DND-41 (cell line): Measurements from ENCODE around the gene TXNDC5.

Source experiments
- ATAC-seq: fragments of 200-7000 bp; cut with Tn5 transposase; 3 replicates; pipeline ENCODE4 v1.9.1; 2021; ENCODE audit warnings: low read depth; ENCODE audit not compliant: insufficient read depth
- DNase-seq: peaks from one replicate; pipeline ENCODE4 v3.0.0-alpha.2; 2020
- H2AFZ ChIP-seq: 2 replicates; pipeline ENCODE4 v1.6.0; 2012; ENCODE audit warnings: low read depth, low read length
- H3K27ac ChIP-seq: 2 replicates; pipeline ENCODE4 v1.5.1; 2012; ENCODE audit warnings: low read length, inconsistent platforms
- H3K27me3 ChIP-seq: fragments of 200-600 bp; sonication (generic); 2 replicates; pipeline ENCODE4 v1.6.0; 2012; ENCODE audit warnings: low read length, mild to moderate bottlenecking, inconsistent platforms; ENCODE audit not compliant: insufficient read depth, poor library complexity
- H3K36me3 ChIP-seq: 2 replicates; pipeline ENCODE4 v1.5.1; 2012; ENCODE audit warnings: low read length, inconsistent platforms; ENCODE audit not compliant: insufficient read depth
- H3K4me1 ChIP-seq: 2 replicates; pipeline ENCODE4 v1.5.1; 2012; ENCODE audit warnings: mild to moderate bottlenecking, low read length; ENCODE audit not compliant: insufficient read depth
- H3K4me2 ChIP-seq: 2 replicates; pipeline ENCODE4 v1.6.0; 2012; ENCODE audit warnings: mild to moderate bottlenecking, moderate library complexity, low read length, inconsistent platforms; ENCODE audit not compliant: insufficient read depth
- H3K4me3 ChIP-seq, 2 experiments: fragments of 200-600 bp in 1 of 2; shearing (Covaris generic) in 1 of 2; 2 replicates each; pipeline ENCODE4 v1.5.1; 2012 to 2016; ENCODE audit warnings: inconsistent platforms in 2 of 2, low read length in 2 of 2, mild to moderate bottlenecking in 2 of 2, low read depth in 1 of 2, moderate library complexity in 1 of 2
- H3K79me2 ChIP-seq: 2 replicates; pipeline ENCODE4 v1.6.0; 2012; ENCODE audit warnings: low read length, inconsistent platforms; ENCODE audit not compliant: insufficient read depth
- H3K9ac ChIP-seq: 2 replicates; pipeline ENCODE4 v1.6.0; 2012; ENCODE audit warnings: low read depth, mild to moderate bottlenecking, inconsistent platforms, low read length, moderate library complexity
- H3K9me3 ChIP-seq: 2 replicates; pipeline ENCODE4 v1.5.1; 2012; ENCODE audit warnings: low read length, moderate library complexity, mild to moderate bottlenecking, inconsistent platforms; ENCODE audit not compliant: insufficient read depth, severe bottlenecking
- H4K20me1 ChIP-seq: 2 replicates; pipeline ENCODE4 v1.6.0; 2012; ENCODE audit warnings: low read length; ENCODE audit not compliant: insufficient read depth
- EZH2 ChIP-seq: IDR thresholded peaks from 3 replicates; pipeline ENCODE4 v1.6.1; 2012; ENCODE audit warnings: borderline replicate concordance, low read depth, mild to moderate bottlenecking, moderate library complexity, low read length, inconsistent platforms; ENCODE audit not compliant: severe bottlenecking
- TF ChIP-seq, protein P1 (sequence below): IDR thresholded peaks from 2 replicates; pipeline ENCODE4 v1.5.1; 2012; ENCODE audit warnings: borderline replicate concordance, low read length, moderate library complexity, mild to moderate bottlenecking; ENCODE audit not compliant: poor library complexity, severe bottlenecking; ENCODE audit errors: extremely low read depth

Gene TXNDC5

DNA sequence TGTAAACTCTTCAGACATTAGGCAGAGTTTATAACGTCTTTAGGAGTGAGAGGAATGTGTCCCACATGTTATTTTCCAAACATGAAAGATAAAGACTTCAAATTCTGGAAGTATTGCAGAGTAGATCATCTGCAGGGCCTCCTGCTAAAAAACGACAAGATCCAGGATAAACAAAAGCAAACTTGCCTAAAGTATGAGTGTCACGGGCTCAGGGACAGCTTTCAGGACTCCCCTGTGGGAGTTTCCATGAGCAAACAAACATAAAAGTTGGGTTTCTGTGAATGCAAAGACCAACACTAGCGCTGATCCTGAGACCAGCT lies 76.9 kb downstream of the TXNDC5 start:
- Histone ChIP-seq H3K4me2 (no peak overlapping the region), H3K4me1 (no peaks in the 10 kb centered on the region), H3K4me3 (no peak overlapping the region), H3K36me3 (no peaks in the 10 kb centered on the region), H3K27me3 (no peaks in the 10 kb centered on the region), H3K27ac (no peak overlapping the region), H4K20me1 (no peaks in the 10 kb centered on the region), H2AFZ (no peak overlapping the region), H3K79me2 (no peaks in the 10 kb centered on the region), H3K9me3 (no peaks in the 10 kb centered on the region), H3K9ac (no peak overlapping the region)
- TF ChIP-seq, protein P1, sequence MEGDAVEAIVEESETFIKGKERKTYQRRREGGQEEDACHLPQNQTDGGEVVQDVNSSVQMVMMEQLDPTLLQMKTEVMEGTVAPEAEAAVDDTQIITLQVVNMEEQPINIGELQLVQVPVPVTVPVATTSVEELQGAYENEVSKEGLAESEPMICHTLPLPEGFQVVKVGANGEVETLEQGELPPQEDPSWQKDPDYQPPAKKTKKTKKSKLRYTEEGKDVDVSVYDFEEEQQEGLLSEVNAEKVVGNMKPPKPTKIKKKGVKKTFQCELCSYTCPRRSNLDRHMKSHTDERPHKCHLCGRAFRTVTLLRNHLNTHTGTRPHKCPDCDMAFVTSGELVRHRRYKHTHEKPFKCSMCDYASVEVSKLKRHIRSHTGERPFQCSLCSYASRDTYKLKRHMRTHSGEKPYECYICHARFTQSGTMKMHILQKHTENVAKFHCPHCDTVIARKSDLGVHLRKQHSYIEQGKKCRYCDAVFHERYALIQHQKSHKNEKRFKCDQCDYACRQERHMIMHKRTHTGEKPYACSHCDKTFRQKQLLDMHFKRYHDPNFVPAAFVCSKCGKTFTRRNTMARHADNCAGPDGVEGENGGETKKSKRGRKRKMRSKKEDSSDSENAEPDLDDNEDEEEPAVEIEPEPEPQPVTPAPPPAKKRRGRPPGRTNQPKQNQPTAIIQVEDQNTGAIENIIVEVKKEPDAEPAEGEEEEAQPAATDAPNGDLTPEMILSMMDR = no peak
- no peak for TF ChIP-seq EZH2
- DNase-seq (no peak), ATAC-seq (no peak)

DNA sequence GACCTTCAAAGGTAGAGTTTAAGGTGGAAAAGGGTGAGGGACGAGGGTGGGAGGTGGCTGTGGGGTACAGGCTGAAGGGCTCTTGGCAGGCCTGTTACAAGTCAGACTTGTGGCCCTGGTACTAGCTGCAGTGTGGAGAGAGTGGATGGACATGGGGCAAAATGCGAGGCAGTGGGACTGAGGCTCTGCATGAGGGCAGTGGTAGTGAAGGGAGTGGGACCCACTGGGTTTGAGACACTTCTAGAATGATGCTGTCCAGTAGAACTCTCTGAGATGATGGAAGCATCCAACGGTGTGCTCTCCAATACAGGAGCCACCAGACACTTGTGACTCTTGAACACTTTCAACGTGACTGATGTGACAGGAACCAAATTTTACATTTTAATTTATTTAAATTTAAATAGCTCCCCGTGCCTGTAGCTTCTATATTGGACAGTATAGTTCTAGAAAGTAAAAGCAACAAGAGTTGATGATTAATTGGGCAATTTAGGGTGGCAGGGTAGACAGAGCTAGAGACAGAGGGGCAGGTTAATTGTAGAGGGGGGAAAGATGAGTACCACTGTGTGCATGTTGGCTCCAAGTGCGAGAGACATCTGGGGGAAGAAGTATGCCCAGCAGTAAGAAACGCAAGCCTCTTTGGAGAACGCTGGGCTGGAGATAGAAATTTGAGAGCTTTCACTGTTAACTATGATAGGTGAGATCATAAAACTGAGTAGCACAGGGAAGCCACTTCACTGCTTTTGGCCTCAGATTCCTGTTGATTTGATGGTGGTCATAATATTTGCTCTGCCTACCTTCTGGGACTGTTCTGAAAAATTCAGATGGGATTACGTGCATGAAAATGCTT lies 77.5 kb downstream of the TXNDC5 start:
- no peak overlapping the region for H3K4me2 ChIP-seq
- ATAC-seq = no peak

More for the DNA sequence above, 77.5 kb downstream of the TXNDC5 start:
- no peaks in the 10 kb centered on the region for H3K36me3 ChIP-seq
- no peaks in the 10 kb centered on the region for H3K9me3 ChIP-seq
- no peaks in the 10 kb centered on the region for H3K79me2 ChIP-seq
- DNase-seq = no peak
- H4K20me1 ChIP-seq = no peaks in the 10 kb centered on the region
- no peak overlapping the region for H3K9ac ChIP-seq
- no peaks in the 10 kb centered on the region for H3K27me3 ChIP-seq
- no peak for TF ChIP-seq EZH2
- TF ChIP-seq, protein P1 = no peak
- no peaks in the 10 kb centered on the region for H3K4me1 ChIP-seq
- H3K4me3 ChIP-seq = no peak overlapping the region
- H3K27ac ChIP-seq = no peak overlapping the region
- H2AFZ ChIP-seq = no peak overlapping the region
